HG03039 (cell line): ENCODE data around the gene BRICD5.

Experiments
- ATAC-seq: cut with Tn5 transposase; IDR thresholded peaks from one replicate; pipeline ENCODE4 v1.9.1; 2021; ENCODE audit warnings: mild to moderate bottlenecking, moderate library complexity; ENCODE audit not compliant: unreplicated experiment

BRICD5 gene

DNA sequence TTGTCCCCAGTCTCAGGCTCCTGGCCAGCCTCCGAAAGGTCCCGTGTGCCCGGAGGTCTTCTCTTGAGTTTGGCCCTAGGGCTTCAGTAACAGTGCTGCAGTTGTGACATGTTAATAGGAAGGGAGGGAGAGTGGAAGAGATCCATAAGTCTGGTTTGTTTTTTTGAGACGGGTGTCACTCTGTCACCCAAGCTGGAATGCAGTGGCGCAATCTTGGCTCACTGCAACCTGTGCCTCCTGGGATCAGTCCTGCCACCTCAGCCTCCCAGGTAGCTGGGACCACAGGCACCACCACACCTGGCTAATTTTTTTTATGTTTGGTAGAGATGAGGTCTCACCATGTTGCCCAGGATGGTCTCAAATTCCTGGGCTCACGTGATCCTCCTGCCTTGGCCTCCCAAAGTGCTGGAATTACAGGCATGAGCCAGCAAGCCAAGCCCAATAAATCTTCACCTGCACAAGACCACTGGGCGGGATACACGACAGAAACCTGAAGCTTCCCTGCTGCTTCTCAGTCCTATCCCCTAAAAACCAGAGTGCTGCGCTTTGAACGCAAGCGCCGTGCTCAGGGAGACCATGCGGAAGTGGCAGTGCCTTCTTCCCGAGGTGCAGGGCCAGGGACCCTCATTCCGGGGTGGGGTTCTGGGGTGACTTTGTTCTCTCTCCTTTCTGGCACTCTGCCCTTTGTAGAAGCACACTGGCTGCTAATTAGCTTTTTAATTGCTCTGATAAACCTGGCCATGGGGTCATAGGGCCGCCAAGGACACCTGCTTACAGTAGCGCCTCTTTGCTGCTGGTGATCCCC is 44.2 kb downstream of the BRICD5 start:
- no peak for ATAC-seq

DNA sequence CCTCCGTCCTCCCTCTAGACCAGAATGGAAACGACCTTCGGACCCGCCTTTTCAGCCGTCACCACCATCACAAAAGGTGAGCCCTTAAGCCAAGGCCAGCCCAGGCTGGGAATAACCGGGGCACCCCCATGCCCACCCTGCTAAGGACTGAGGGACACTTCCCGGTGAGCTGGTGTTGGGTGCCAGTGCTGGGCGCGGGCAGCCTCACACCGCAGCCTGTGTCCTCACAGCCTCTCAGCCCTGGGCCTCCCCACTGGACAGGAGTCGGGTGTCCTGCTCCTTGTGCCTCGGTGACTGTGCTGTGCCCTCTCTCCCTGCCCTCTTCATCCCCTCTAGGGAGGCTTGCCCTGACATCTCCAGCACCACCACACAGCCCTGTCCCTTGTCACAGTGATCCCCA is 44.8 kb downstream of the BRICD5 start:
- no peak for ATAC-seq

DNA sequence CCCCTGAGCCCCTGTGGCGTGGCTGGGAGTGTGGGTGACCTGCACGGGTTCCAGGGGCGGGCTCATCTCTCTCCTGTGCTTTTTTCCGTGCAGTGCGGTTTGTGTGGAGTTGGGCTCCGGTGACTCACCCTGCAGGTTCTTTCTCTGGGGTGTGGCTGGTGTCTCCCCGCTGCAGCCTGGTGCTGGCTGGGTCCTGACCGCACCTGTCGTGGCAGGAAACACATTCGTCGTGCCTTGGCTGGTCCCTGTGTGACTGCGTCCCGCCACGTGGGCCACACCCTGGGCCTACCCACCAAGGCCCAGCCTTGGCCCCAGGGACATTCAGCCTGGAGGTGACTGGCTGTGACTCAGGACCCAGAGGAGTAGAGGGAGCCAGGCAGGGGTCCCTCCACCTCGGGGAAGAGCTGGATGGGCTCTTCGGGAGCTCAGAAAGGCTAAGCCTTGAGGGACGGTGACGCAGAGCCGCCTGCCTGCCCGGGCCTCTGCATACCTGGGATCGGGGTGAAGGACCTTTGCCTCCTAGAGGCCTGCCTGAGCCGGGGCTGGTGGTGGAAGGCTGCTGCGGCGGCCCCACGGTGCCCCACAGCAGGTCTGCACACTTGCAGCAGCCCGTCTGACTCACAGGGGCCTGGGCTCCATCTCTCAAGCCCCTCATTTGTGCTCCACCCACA is 47.3 kb downstream of the BRICD5 start:
- no peak for ATAC-seq

DNA sequence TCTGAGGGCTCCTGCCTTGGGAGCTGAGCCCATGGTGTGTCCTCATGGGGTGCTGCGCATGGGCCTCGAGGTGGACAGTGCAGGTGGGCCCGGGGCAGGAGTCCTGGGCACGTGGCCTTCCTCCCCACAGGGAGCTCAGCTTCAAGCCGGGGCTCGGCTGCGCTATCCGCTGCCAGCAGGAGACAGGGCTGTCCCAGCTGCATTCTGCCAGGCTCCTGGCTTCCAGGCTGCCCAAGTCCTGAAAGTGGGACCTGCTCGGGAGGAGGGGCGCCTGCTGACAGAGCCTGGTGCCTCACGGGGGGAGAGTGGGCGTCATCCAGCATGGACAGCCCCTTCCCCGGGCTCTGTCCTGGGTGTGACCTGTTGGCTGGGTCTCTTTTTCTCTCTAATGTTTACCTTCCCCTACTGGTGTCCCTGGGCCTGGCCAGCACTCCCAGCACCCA is 48.0 kb downstream of the BRICD5 start:
- ATAC-seq = no peak

DNA sequence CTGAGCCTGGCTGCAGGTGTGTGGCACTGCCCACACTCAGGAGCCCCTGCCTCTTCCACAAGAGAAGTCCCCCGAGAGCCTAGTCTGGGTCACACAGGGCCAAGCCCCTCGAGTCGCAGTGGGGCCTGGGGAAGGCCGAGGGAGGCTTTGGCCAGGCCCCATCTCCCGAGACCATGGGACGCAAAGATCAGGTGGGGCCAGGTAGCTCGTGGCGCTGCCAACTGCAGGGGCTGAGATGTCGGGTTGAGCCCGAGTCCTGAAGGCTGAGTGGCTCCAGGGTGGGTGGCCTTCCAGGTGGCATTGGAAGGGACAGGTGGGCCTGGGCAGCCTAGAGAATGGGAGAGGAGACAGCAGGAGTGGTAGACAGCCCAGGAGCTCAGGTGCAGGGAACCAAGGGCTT is 48.8 kb downstream of the BRICD5 start:
- no peak for ATAC-seq

DNA sequence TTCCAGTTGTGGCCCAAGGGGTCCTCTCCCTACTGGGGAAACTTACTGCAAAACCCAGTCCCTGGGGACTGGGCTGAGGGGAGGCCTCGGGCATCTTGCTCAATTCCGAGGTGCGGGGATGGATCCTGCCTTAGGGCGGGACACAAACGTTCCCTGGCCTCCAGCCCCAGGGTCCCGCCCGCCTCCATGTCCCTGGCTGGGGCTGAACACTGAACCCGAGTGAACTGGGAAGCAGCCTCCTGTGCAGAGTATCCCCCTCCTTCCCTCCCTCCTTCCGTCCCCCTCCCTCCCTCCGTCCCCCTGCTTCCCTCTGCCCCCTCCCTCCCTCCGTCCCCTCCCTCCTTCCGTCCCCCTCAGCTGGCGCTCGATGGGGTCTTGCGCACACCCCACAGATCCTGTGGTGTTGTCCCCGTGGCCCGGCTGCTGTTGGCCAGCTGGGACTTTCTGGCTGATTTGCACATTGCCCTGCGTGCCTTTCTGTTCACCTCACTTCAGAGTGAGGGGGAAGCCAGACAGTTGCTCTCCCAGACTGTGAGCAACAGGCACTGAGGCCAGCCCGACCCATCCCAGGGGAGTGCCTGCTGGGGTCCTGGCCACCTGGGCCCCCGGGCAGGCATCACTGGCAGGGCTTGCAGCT is 49.6 kb downstream of the BRICD5 start:
- ATAC-seq = no peak
